ENCODE results near the gene CHDH. TPM values are rescaled to one million over a fixed set of nuclear protein-coding genes. Genes with fewer than 3 reads are reported as not detected.

Gene CHDH
- polyA plus RNA-seq, 3 donors, result 6.7 to 9.1 (median 8.8) TPM

- DNase-seq (ENCODE audit: low read depth in 3 of 3, low spot score in 2 of 3), result no peak
Measured at GRCh38 chr3:53795789-53796560, 50.2 kb downstream of the CHDH start.

- DNase-seq (ENCODE audit: low read depth in 3 of 3, low spot score in 2 of 3), result no peak
Measured at GRCh38 chr3:53795176-53795575, 51.0 kb downstream of the CHDH start.

- no peak for DNase-seq (ENCODE audit: low read depth in 3 of 3, low spot score in 2 of 3)
Measured at GRCh38 chr3:53794597-53794996, 51.6 kb downstream of the CHDH start.

GRCh38 chr3:53792866-53793265, 53.4 kb downstream of the CHDH start:
- DNase-seq (ENCODE audit: low read depth in 3 of 3, low spot score in 2 of 3), result no peak

- DNase-seq (ENCODE audit: low read depth in 3 of 3, low spot score in 2 of 3), result no peak
Measured at GRCh38 chr3:53791317-53791716, 54.9 kb downstream of the CHDH start.

GRCh38 chr3:53790470-53790869, 55.7 kb downstream of the CHDH start:
- no peak for DNase-seq (ENCODE audit: low read depth in 3 of 3, low spot score in 2 of 3)

- no peak for DNase-seq (ENCODE audit: low read depth in 3 of 3, low spot score in 2 of 3)
Measured at GRCh38 chr3:53789459-53789858, 56.8 kb downstream of the CHDH start.

GRCh38 chr3:53788038-53788437, 58.2 kb downstream of the CHDH start:
- no peak for DNase-seq (ENCODE audit: low read depth in 3 of 3, low spot score in 2 of 3)

- no peak for DNase-seq (ENCODE audit: low read depth in 3 of 3, low spot score in 2 of 3)
Measured at GRCh38 chr3:53787016-53787415, 59.2 kb downstream of the CHDH start.

GRCh38 chr3:53780806-53781205, 65.4 kb downstream of the CHDH start:
- no peak for DNase-seq (ENCODE audit: low read depth in 3 of 3, low spot score in 2 of 3)

- no peak for DNase-seq (ENCODE audit: low read depth in 3 of 3, low spot score in 2 of 3)
Measured at GRCh38 chr3:53780171-53780570, 66.0 kb downstream of the CHDH start.

- DNase-seq (ENCODE audit: low read depth in 3 of 3, low spot score in 2 of 3), result no peak
Measured at GRCh38 chr3:53778153-53778552, 68.1 kb downstream of the CHDH start.

- no peak for DNase-seq (ENCODE audit: low read depth in 3 of 3, low spot score in 2 of 3)
Measured at GRCh38 chr3:53777468-53777867, 68.8 kb downstream of the CHDH start.

GRCh38 chr3:53776494-53777101, 69.6 kb downstream of the CHDH start:
- DNase-seq (ENCODE audit: low read depth in 3 of 3, low spot score in 2 of 3), result no peak

- DNase-seq (ENCODE audit: low read depth in 3 of 3, low spot score in 2 of 3), result no peak
Measured at GRCh38 chr3:53775834-53776251, 70.4 kb downstream of the CHDH start.

- DNase-seq (ENCODE audit: low read depth in 3 of 3, low spot score in 2 of 3), result no peak
Measured at GRCh38 chr3:53775018-53775417, 71.2 kb downstream of the CHDH start.

GRCh38 chr3:53774414-53774813, 71.8 kb downstream of the CHDH start:
- DNase-seq (ENCODE audit: low read depth in 3 of 3, low spot score in 2 of 3), result no peak

- no peak for DNase-seq (ENCODE audit: low read depth in 3 of 3, low spot score in 2 of 3)
Measured at GRCh38 chr3:53773611-53774368, 72.4 kb downstream of the CHDH start.

- no peak for DNase-seq (ENCODE audit: low read depth in 3 of 3, low spot score in 2 of 3)
Measured at GRCh38 chr3:53773021-53773436, 73.2 kb downstream of the CHDH start.

GRCh38 chr3:53772562-53772961, 73.7 kb downstream of the CHDH start:
- DNase-seq (ENCODE audit: low read depth in 3 of 3, low spot score in 2 of 3), result no peak

All from right renal cortex interstitium (tissue), 3 donors.